WTC11 (cell line): ENCODE measurements around the gene ACTA2. TPM values are rescaled to one million over a fixed set of nuclear protein-coding genes. Genes with fewer than 3 reads are reported as not detected.

Experiments
- ATAC-seq: fragments of 200-7000 bp; cut with Tn5 transposase; 2 replicates; pipeline ENCODE4 v1.10.0; 2021; ENCODE audit warnings: mild to moderate bottlenecking, moderate library complexity
- CTCF ChIA-PET: fragments of 300-600 bp; sonication (Branson Sonifier 250); formaldehyde crosslinking; loops from one replicate; lab custom pipeline; 2021; ENCODE audit warnings: antibody characterized with exemption; lab: Charles Lee
- POLR2A ChIA-PET: fragments of 350-600 bp; sonication (Branson Sonifier 250); formaldehyde crosslinking; loops from one replicate; lab custom pipeline; 2021; ENCODE audit warnings: antibody characterized with exemption; lab: Charles Lee
- DNase-seq: peaks from one replicate; pipeline ENCODE4 v3.0.0; 2021; ENCODE audit warnings: low spot score
- H3K27ac Mint-ChIP-seq: 2 replicates; pipeline ENCODE4 v1.8.0; 2021; ENCODE audit warnings: mixed read lengths
- H3K27me3 Mint-ChIP-seq: 2 replicates; pipeline ENCODE4 v1.8.0; 2021; ENCODE audit warnings: low read depth, mild to moderate bottlenecking, moderate library complexity, mixed read lengths
- H3K36me3 Mint-ChIP-seq: 2 replicates; pipeline ENCODE4 v1.8.0; 2021; ENCODE audit warnings: mixed read lengths
- H3K4me1 Mint-ChIP-seq: 2 replicates; pipeline ENCODE4 v1.8.0; 2022; ENCODE audit warnings: mixed read lengths
- H3K4me3 Mint-ChIP-seq: 2 replicates; pipeline ENCODE4 v1.8.0; 2021; ENCODE audit warnings: mild to moderate bottlenecking, moderate library complexity, mixed read lengths
- H3K9me3 Mint-ChIP-seq: 2 replicates; pipeline ENCODE4 v1.8.0; 2021; ENCODE audit warnings: mixed read lengths
- ARID4B ChIP-seq: sonication (generic); formaldehyde crosslinking; IDR thresholded peaks from 2 replicates; pipeline ENCODE4 v1.8.0; 2023; ENCODE audit warnings: missing genetic modification reagents, mild to moderate bottlenecking, borderline replicate concordance
- ATF1 ChIP-seq: sonication (generic); formaldehyde crosslinking; IDR thresholded peaks from 2 replicates; pipeline ENCODE4 v1.8.1; 2023; ENCODE audit warnings: mild to moderate bottlenecking, moderate library complexity, missing genetic modification reagents
- ESRRA ChIP-seq: sonication (generic); formaldehyde crosslinking; IDR thresholded peaks from 2 replicates; pipeline ENCODE4 v1.8.1; 2022; ENCODE audit warnings: mild to moderate bottlenecking, missing genetic modification reagents, borderline replicate concordance
- FOXJ3 ChIP-seq: sonication (generic); formaldehyde crosslinking; IDR thresholded peaks from 2 replicates; pipeline ENCODE4 v1.9.0; 2021; ENCODE audit warnings: missing genetic modification reagents, mild to moderate bottlenecking, borderline replicate concordance
- FOXK1 ChIP-seq: sonication (generic); formaldehyde crosslinking; IDR thresholded peaks from 2 replicates; pipeline ENCODE4 v1.8.0; 2022; ENCODE audit warnings: mild to moderate bottlenecking, moderate library complexity, missing genetic modification reagents
- IRF1 ChIP-seq: sonication (generic); formaldehyde crosslinking; IDR thresholded peaks from 2 replicates; pipeline ENCODE4 v1.8.0; 2023; ENCODE audit warnings: missing genetic modification reagents
- NFE2L1 ChIP-seq: sonication (generic); formaldehyde crosslinking; IDR thresholded peaks from 2 replicates; pipeline ENCODE4 v1.8.1; 2023; ENCODE audit warnings: missing genetic modification reagents
- NR2C2 ChIP-seq: sonication (generic); formaldehyde crosslinking; IDR thresholded peaks from 2 replicates; pipeline ENCODE4 v1.8.0; 2022; ENCODE audit warnings: mild to moderate bottlenecking, missing genetic modification reagents
- OVOL2 ChIP-seq: fragments of 250-450 bp; sonication (Bioruptor Pico); IDR thresholded peaks from 2 replicates; pipeline ENCODE4 v1.9.0; 2021; ENCODE audit warnings: mild to moderate bottlenecking, borderline replicate concordance
- SMAD3 ChIP-seq: sonication (generic); formaldehyde crosslinking; IDR thresholded peaks from 2 replicates; pipeline ENCODE4 v1.8.0; 2022; ENCODE audit warnings: missing genetic modification reagents, mild to moderate bottlenecking, borderline replicate concordance
- SMAD4 ChIP-seq: sonication (generic); formaldehyde crosslinking; IDR thresholded peaks from 2 replicates; pipeline ENCODE4 v1.8.0; 2022; ENCODE audit warnings: mild to moderate bottlenecking, missing genetic modification reagents
- TCF7 ChIP-seq: sonication (generic); formaldehyde crosslinking; IDR thresholded peaks from 2 replicates; pipeline ENCODE4 v1.8.0; 2022; ENCODE audit warnings: mild to moderate bottlenecking, low read depth, missing genetic modification reagents, moderate library complexity
- USF1 ChIP-seq: sonication (generic); formaldehyde crosslinking; IDR thresholded peaks from 2 replicates; pipeline ENCODE4 v1.8.0; 2022; ENCODE audit warnings: mild to moderate bottlenecking, missing genetic modification reagents
- ZNF425 ChIP-seq: fragments of 250-450 bp; sonication (Bioruptor Pico); conservative IDR thresholded peaks from 2 replicates; pipeline ENCODE4 v1.9.0; 2021; ENCODE audit warnings: mild to moderate bottlenecking
- ZNF532 ChIP-seq: fragments of 250-450 bp; sonication (Bioruptor Pico); IDR thresholded peaks from 2 replicates; pipeline ENCODE4 v1.9.0; 2021; ENCODE audit warnings: mild to moderate bottlenecking, borderline replicate concordance
- total RNA-seq: library from RNA; stranded (reverse); gene quantifications from 3 replicates; pipeline ENCODE4 v1.2.3, GENCODE V29; 2021
- TF ChIP-seq, protein P1 (sequence below): sonication (generic); formaldehyde crosslinking; IDR thresholded peaks from 2 replicates; pipeline ENCODE4 v1.8.0; 2023; ENCODE audit warnings: mild to moderate bottlenecking, missing genetic modification reagents

The ACTA2 gene
- total RNA-seq, 1 experiment from 2014 or later, result 4.4 TPM

DNA sequence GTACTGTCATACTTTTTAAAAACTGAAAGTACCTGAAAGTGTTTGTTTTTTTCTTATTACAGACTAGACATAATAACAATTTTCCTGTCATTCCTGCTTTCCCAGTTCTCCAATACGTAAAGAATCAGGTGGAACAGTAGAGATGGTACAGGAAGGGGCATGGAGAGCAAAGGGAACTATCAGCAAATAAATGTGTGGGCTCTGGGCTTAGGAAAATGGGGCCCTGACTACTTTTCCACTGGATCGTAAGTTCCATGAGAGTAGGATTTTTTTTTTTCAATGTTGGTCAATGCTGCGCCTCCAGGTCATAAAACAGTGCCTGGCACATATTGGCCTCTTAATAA lies 22.8 kb upstream of the ACTA2 start (continued):
- TF ChIP-seq, protein P1, sequence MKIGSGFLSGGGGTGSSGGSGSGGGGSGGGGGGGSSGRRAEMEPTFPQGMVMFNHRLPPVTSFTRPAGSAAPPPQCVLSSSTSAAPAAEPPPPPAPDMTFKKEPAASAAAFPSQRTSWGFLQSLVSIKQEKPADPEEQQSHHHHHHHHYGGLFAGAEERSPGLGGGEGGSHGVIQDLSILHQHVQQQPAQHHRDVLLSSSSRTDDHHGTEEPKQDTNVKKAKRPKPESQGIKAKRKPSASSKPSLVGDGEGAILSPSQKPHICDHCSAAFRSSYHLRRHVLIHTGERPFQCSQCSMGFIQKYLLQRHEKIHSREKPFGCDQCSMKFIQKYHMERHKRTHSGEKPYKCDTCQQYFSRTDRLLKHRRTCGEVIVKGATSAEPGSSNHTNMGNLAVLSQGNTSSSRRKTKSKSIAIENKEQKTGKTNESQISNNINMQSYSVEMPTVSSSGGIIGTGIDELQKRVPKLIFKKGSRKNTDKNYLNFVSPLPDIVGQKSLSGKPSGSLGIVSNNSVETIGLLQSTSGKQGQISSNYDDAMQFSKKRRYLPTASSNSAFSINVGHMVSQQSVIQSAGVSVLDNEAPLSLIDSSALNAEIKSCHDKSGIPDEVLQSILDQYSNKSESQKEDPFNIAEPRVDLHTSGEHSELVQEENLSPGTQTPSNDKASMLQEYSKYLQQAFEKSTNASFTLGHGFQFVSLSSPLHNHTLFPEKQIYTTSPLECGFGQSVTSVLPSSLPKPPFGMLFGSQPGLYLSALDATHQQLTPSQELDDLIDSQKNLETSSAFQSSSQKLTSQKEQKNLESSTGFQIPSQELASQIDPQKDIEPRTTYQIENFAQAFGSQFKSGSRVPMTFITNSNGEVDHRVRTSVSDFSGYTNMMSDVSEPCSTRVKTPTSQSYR (CRISPR knock-in tag), result no peak
- TF ChIP-seq ATF1, result no peak
- TF ChIP-seq NR2C2 (CRISPR knock-in tag), result no peak
- no peak for TF ChIP-seq FOXJ3 (CRISPR knock-in tag)

GRCh38 chr10:88974446-88975376 lies 22.1 kb upstream of the ACTA2 start:
- Mint-ChIP-seq H3K27me3 (no peaks in the 10 kb centered on the region), H3K9me3 (no peaks in the 10 kb centered on the region), H3K4me3 (no peak overlapping the region), H3K27ac (no peak overlapping the region), H3K4me1 (peaks cover 7% of the 10 kb centered on the region), H3K36me3 (no peaks in the 10 kb centered on the region)
- DNase-seq (no peak), ATAC-seq (no peak)
- TF ChIP-seq ZNF425 (CRISPR knock-in tag), result no peak
- ChIA-PET POLR2A (no interaction called here), CTCF (interaction anchor here (1.2 to 1.3 kb wide), 2 partner anchors 13 to 16 kb away, joined by 3 read pairs; partner anchors contain the start of gene FAS)

DNA sequence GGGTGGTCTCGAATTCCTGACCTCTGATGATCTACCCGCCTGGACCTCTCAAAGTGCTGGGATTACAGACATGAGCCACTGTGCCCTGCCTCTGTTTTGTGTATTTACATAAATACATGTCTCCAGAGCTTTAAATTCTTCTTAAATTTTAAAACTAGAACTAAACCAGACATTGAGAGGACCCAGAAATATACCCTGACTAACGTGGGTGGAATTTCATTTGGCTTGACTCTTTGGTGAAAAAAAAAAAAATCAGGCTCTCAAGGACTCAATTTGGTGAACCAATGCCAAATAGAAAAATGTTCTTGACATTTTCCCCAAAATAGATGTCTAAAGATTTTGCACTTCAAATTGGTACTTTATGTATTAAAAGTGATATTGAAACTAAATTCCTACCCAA lies 21.4 kb upstream of the ACTA2 start:
- Mint-ChIP-seq H3K4me1 (peaks cover under 1% of the 10 kb centered on the region; the same call in 1 of the 2 replicates), H3K27me3 (no peaks in the 10 kb centered on the region), H3K36me3 (no peaks in the 10 kb centered on the region), H3K27ac (no peak overlapping the region), H3K4me3 (no peak overlapping the region), H3K9me3 (no peaks in the 10 kb centered on the region)
- ATAC-seq, result no peak
- ChIA-PET POLR2A (no interaction called here), CTCF (interaction anchor here (1.3 kb wide), 1 partner anchor 16 kb away, joined by 3 read pairs; the partner anchor contains the start of gene FAS)
- DNase-seq, result no peak
- TF ChIP-seq FOXK1 (CRISPR knock-in tag) (no peak), NR2C2 (CRISPR knock-in tag) (no peak), TCF7 (CRISPR knock-in tag) (no peak), USF1 (CRISPR knock-in tag) (no peak), ARID4B (CRISPR knock-in tag) (no peak), SMAD4 (CRISPR knock-in tag) (no peak), SMAD3 (CRISPR knock-in tag) (no peak), ESRRA (CRISPR knock-in tag) (no peak), IRF1 (no peak), OVOL2 (CRISPR knock-in tag) (no peak), ZNF532 (CRISPR knock-in tag) (no peak), NFE2L1 (CRISPR knock-in tag) (no peak)
